GM18520 (cell line): ENCODE data around the gene ESRP2.

Experiments
- ATAC-seq: cut with Tn5 transposase; IDR thresholded peaks from one replicate; pipeline ENCODE4 v1.9.1; 2021; ENCODE audit not compliant: unreplicated experiment

Gene ESRP2

GRCh38 chr16:68242926-68243858 is 7.3 kb upstream of the ESRP2 start:
- no peak for ATAC-seq

- no peak for ATAC-seq
Measured at GRCh38 chr16:68242085-68242484, 6.2 kb upstream of the ESRP2 start.

DNA sequence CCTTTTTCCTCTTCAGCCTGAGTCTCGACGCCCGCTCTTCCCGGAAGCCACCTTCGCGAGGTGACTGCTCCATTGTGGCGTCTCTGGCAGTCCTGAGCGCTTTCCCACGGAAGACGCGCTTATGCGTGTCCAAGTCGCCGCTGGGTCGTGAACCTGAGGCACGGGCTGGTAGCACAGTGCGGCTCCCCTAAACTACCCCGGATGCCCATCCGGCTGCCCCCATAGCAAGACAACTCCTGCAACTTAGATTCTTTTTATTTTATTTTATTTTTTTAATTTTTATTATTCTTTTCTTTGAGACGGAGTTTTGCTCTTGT is 2.1 kb upstream of the ESRP2 start:
- no peak for ATAC-seq

DNA sequence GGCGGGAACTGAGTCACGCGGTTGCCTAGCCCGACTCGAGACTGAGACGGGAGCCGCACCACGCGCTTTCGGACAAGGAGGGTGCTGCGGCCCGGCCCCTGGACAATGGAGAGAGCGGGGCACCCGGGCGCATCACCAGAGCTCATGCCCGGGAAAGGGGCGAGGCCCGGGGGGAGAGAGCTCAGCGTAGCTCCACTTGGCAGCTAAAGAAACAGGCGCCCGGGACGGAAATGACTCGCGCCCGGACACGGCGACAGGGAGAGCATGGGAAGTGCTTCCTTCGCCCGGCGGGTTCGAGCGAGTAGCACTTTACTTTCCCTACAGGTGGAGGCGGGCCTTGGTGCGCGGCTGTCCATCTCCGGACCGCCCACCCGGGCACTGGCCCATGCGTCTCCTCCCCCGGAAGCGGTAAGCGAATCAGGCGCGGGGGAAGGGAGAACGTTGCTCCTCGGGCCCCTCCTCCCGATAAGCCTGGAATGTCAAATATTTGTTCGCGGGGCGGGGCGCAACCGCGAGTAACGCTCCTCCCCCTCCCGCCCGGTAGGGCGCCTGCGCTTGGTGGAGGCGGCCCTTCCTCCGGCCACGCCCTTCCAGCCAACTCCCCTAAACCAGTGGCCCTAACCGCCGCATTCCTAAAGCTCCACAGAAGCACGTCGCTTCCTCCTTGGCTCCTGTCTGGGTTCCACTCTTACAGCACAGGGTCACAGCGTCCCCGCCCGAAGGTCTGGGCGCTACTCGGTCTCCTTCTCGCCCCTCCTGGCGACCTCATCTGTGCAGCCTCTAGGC is 1.5 kb upstream of the ESRP2 start:
- ATAC-seq, result peak; percentile 77

GRCh38 chr16:68236826-68237242 is 907 bp upstream of the ESRP2 start:
- no peak for ATAC-seq

DNA sequence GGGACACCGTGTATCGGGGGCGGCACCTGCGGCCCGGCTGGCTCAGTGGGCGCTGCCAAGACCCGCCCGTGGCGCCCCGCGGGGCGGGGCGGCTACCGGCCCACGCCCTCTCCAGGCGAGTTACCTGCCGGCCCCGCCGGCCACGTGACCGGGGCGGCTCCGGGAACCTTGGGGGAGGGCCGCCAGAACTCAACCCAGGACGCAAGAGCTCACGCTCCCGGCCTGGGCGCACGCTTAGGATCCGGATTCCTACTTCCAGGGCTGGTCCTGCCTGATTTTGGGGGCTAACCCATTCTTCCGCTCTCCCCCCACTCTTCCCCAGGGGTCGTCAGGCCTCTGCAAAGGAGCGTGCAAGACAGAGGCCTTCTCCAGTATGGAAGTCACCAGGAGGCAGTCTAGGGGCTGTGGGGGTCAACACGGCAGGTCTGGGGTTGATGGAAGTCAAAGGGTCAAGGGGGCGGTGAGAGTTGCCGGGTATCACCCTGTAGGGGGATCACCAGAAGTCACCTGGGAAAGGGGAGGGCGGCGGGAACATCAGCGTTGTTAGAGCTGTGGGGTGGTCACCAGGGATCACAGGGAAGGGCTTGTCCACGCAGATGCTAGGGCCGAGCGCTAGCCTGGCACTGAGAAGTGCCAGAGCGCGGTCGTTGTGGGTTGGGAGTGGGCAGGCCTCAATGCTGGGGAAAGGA is 354 bp upstream of the ESRP2 start:
- ATAC-seq, result no peak

DNA sequence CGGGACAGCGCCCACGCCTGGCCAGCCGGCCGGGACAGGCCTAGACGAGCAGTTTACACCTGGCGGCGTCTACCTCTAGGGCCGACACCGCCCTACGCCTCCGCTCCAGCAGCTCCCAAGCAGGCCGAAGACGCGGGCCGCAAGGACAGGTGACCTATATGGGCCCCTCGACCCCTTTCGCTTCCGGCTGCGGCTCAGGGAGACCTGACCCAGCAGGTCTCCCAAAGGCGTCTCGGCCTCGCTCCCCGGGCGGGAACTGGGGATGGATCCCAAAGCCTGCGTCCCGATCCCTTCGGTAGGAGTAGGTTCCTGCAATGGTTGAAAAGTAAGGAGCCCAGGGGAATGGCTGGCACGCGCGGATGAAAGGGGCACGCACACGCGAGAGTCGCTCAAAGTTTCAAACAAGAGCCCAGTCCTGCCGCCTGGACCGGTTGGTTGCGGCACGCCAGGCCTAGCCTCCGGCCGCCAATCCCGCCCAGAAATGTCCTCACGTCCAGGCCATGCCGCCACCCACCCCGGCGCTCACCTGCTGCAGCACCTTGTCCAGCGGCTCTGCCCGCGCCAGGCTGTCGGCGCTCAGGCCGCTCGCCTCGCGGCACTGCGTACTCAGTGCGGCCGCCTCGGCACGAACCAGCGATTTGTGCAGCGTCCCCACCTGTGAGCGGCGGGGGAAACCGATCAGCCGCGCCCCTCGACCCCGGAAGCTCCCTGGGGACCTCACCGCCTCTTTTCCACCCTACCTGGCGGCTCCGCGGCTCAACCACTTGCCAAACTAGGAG is 630 bp downstream of the ESRP2 start:
- no peak for ATAC-seq

GRCh38 chr16:68234188-68235107 is 1.5 kb downstream of the ESRP2 start:
- ATAC-seq, result no peak

GRCh38 chr16:68233835-68234187 is 2.1 kb downstream of the ESRP2 start:
- no peak for ATAC-seq

- no peak for ATAC-seq
Measured at GRCh38 chr16:68233085-68233834, 2.7 kb downstream of the ESRP2 start.

DNA sequence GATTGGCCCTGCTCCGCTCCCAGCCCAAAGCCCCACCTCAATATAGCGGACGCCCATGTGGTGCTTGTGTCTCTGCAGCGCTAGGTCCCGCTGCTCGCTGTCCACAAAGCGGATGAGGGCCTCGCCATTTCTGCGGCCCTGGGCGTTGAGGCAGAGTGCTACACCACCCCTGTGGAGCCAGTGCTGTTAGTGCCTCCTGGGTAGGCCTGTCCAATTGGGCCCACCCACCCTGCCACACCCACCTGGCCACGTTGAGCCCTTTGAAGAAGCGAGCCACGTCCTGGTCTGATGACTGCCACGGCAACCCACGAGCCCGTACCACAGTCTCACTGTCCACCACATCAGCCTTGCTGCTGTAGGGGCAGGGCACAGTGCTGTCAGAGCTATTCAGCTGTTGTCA is 3.6 kb downstream of the ESRP2 start:
- ATAC-seq, result no peak

DNA sequence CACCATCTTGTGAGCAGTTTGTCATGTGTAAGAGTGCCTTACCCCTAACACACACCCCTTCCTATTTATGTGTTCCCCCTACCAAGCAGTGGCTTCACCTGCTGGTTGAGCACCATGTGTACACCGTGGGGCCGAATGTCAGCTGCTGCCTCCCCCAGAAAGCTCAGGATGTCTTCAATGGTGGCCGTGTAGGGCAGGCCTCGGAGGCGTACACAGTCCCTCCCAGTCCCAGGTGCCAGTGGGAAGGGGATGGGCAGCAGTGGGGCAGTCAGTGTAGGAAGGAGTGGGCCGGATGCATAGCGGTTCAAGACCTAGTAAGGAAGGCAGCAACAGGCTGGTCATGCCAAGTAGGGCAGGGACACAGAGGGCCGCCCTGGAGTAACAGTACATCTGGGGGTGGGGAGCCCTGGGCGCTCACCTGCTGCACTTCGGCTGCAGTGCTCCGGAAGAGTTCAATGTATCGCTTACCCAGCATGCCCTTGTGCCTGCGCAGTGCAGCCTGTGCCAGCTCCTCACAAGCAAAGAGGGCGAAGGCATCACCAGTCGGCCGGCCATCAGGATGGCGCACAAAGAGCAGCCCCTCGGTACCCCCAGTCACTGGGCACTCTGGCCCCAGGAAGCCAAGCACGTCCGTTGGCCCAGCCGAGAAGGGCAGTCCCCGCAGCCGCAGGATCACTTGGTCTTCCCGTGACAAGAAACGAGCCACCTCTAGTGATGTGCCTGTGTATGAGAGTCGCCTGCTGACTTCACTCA is 4.4 kb downstream of the ESRP2 start:
- no peak for ATAC-seq

DNA sequence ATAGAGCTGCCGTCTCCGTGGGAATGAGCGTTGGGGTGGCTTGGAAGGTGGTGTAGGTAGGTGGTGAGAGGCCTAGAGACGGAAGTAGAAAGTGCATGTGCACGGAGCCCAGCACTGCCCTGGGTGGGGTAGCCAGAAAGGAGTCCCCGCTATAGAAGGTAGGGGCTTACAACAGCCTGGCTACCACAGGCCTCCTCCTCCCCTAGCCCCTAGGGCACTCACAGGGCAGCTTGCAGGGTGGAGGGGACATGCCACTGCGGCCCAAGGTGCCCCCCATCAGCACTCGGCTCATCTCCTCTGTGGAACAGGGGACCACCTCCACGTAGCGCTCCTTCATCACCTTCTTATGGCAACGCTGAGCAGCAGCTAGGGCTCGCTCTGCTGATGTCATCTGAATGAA is 5.0 kb downstream of the ESRP2 start:
- ATAC-seq, result no peak

DNA sequence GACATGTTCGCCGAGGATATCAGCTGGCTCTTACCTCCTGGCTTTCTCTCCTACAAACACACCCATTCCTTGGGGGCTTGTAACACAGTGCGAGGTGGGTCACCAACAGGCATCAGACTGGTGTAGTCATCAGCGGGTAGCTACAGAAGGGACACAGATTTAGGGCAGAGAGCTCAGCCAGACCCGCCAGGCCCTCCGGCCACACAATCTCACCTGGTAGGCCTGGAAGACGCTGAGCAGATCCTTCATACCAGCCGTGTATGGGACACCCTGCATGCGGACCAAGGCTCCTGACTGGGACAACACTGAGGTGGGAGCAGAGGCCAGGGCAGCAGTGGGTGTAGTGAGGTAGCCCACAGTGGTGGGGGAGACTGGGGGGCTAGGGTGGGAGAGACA is 5.8 kb downstream of the ESRP2 start:
- ATAC-seq, result no peak

- ATAC-seq, result no peak
Measured at GRCh38 chr16:68229431-68230175, 6.3 kb downstream of the ESRP2 start.

- no peak for ATAC-seq
Measured at GRCh38 chr16:68228652-68229051, 7.3 kb downstream of the ESRP2 start.

DNA sequence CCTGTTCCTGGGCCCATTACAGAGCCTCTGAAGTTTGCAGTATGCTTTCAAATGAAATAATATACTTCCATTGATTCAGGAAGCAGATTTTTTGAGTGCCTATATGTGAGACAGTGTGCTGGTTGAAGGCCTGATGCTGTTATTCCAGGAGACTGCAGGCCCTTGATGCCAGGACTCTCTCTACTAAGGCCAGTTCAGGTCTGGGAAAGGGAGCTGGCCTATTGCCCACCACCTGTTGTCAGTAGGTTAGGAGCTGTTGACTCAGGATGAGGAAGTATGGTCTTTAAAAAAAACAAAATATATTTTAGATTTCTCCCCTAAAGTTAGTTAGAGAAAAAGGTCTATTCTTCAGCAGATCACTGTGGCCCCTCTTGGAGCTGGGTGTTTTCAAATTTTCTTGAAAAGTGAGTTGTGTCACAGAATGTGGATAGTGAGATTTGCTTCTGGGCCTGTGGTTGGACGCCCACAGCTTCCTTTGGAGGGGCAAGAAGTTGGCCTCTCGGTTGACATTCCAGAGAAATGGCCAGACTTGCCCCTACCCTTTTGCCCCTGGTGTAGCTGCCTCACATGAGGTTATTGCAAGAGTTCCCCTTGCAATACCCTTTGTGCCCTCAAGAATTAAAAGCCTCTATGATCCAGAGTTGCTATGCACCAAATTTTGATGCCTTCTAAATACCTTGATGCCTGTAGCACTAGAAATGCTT is 7.9 kb downstream of the ESRP2 start:
- ATAC-seq, result no peak
